Naive thymus-derived CD8-positive, alpha-beta T cell (primary cell): Measurements from ENCODE around the gene TLR7. TPM values are rescaled to one million over a fixed set of nuclear protein-coding genes. Genes with fewer than 3 reads are reported as not detected.

Experiments
- polyA plus RNA-seq, 3 donors: library from polyadenylated mRNA; unstranded; fragments of 300-500 nt; fragmentation: Illumina TruSeq; gene quantifications; one replicate each; pipeline ENCODE4 v1.2.3, GENCODE V29; 2021
- total RNA-seq, 8 experiments: library from RNA in 2 of 8; stranded (reverse) in 2 of 8; gene quantifications; one replicate each; pipeline ENCODE4 v1.2.3 and lab custom pipeline; 2021 to 2026

TLR7 gene
- total and polyA plus RNA-seq, 5 experiments from 2014 or later, result 0.38 to 0.52 TPM; not detected in 3

Other genes with a start within 250 kb of the TLR7 start
- 10 to 100 TPM; 23.3 to 26.3 TPM for gene PRPS2, start 75.7 kb upstream of the TLR7 start, total RNA-seq
- gene PRPS2, start 75.7 kb upstream of the TLR7 start, polyA plus RNA-seq, result 10 to 100 TPM; 26.4 to 32.3 (median 32.2) TPM
- gene TLR8, start 39.5 kb downstream of the TLR7 start, total RNA-seq, result under 1 TPM; 0.21 to 0.22 TPM
- gene TLR8, start 39.5 kb downstream of the TLR7 start, polyA plus RNA-seq, result not detected
- gene TMSB4X, start 108.0 kb downstream of the TLR7 start, total RNA-seq, result 1,000 to 10,000 TPM; 4,350 to 4,478 TPM
- gene TMSB4X, start 108.0 kb downstream of the TLR7 start, polyA plus RNA-seq, result over 10,000 TPM; 23,903 to 30,039 (median 28,786) TPM
- gene FAM9C, start 177.5 kb downstream of the TLR7 start, total RNA-seq, result not detected
- not detected for gene FAM9C, start 177.5 kb downstream of the TLR7 start, polyA plus RNA-seq